NCI-H526 (cell line): ENCODE data around the gene NEURL1B.
"Not testable (repeated sequence)": the region's sequence is repeated elsewhere in the genome, so short reads cannot be mapped to it uniquely, and the experiment has no call there.

Experiments
- DNase-seq, 2 experiments: peaks; one replicate each; lab custom pipeline; 2025; lab: John Stamatoyannopoulos, UW

The NEURL1B gene

DNA sequence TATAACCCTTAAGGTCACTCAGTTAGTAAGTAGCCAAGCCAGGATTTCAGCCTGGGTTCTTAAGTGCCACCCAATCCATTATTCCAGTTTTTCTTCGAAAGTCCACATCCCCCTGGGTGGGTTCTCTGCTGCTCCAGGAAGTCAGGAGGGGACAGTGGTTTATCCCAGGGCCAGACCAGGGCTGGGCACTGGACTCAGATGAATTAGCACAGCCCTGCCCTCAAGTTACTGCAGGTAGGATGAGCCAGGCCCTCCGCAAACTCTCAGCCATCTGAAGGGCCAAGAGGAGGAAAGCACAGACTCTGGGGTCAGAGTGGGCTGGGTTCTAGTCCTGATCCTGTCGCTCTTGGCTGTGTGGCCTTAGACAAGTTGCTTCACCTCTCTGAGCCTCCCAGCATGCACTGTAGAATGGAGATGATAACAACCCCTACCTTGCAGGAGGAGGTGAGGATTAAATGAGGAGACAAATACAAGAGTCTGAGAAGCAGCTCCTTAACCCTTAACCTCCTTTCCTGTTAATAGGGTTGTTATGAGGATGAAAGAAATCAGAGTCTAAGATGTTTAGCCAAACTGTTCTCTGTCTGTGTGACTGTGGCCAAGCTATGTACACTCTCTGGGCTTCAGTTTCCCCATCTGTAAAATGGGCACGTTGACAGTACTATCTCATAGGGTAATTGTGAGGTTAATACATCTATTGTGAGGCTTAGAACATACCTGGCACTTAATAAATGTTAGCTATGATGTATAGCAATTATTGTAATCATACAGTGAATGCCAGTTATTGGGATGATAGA lies 6.8 kb upstream of the NEURL1B start:
- DNase-seq = no peak

DNA sequence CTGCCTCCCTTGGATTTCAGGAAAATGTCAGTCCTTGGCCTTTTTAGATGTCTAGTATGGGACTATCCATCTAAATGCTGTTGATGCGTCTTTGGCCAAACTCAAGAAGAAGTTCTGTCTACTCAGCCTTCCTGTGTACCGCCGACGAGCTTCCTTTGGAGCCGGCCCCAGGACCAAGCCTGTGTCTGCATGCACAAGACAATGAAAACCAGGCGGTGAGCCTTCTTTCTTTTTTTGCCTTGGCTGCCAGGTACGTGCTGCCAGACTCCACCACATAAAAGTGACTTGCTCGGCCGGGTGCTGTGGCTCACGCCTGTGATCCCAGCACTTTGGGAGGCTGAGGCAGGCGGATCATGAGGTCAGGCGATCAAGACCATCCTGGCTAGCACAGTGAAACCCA lies 6.0 kb upstream of the NEURL1B start:
- DNase-seq = no peak

DNA sequence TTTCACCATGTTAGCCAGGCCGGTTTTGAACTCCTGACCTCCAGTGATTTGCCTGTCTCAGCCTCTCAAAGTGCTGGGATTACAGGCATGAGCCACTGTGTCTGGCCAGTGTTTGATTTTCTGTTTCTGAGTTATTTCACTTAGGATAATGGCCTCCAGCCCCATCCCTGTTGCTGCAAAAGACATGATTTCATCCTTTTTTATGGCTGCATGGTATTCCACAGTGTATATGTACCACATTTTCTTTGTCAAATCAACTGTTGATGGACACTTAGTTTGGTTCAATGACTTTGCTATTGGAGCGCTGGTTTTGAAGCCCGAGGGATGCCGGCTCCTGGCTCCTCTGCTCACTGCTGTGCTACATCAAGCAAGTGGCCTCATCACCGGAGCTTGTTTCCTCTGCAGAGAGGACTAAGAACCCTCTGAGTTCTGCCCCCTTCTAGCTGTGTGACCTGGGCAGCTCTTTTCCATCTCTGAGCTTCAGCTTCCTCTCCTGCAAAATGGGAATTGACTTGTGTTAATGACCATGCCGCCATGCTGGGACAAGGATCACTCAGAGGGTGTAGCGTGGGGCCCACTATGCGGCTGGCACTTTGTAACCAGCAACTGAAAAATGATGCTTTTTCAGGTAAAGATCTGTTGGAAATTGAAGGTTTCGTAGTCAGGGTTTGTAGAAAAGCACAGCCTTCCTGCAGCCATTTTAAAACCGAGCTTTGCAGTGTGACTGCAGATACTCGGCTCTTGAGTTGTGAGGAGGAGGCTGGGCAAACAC lies 4.6 kb upstream of the NEURL1B start:
- peak in 1 of 2 experiments; percentile 56 for DNase-seq

DNA sequence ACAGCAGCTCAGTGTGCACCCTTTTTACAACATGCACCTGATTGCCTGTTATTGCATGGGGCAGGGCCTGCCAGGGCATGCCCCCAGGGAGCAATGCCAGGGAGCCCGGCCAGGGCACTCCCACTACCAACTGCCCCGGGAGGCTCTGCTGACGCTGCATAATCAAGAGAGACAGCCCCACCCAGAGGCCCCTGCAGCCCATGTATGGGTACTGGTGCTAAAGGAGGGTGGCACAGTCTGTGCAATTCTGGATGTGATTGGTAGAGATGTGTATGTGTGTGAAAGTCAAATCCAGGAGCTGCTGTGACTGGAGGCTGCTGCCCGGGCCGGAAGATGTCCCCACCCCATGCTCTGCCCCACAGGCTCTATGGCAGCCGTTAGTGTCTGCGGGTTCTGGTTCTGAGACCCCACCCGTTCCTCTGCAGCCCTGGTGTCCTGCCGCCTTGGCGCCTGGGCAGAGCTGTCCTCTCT lies 3.9 kb upstream of the NEURL1B start:
- peak; percentile 90 to 93 for DNase-seq

DNA sequence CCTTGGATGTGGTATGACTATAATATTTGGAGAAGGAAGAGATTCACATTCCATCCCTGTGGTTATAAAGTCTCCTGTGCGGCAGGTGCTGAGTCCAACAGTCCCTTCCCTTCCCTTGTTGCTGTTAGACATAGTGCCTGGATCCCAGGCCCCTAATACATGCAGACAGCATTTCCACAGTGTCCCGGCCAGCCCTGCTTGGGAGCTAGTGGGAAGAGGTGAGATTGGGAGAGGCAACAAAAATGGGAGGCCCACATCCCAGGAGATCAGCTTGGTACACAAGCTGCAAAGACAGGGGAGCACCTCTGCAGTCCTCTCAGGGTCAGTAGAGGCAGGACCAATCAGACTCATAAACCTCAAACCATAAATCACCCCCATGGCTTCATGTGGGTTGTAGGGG lies 3.3 kb upstream of the NEURL1B start:
- peak in 1 of 2 experiments; percentile 53 for DNase-seq

DNA sequence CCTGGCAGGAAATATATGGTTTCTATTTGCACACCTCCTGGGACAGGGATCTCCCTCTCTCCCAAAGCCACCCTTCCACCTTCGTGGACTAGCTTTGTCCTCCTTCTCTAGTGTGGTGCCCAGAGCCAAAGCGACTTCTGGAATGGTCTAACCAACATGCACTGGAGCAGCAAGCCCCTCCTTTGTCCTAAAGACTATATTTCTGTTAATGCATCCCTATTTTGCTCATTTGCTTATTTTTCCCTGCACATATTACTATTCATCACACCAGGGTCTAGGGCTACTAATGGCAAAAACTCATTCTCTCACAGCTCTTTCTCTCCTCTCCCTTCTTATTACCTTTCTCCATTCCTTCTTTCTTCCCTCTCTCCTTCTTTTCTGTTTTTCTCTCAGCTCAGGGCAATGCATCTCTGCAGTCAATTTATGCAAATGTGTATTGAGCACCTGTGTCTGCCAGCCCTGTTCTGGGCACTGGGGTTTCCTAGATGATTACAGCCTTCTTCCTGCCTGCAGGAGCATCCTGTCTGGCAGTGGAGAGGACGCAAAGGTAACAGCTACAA lies 2.8 kb upstream of the NEURL1B start:
- DNase-seq = peak; percentile 59 to 68

GRCh38 chr5:172640139-172640538 lies 924 bp upstream of the NEURL1B start:
- no peak for DNase-seq

GRCh38 chr5:172641359-172642050 lies 442 bp downstream of the NEURL1B start:
- peak in 1 of 2 experiments; percentile 12 for DNase-seq

DNA sequence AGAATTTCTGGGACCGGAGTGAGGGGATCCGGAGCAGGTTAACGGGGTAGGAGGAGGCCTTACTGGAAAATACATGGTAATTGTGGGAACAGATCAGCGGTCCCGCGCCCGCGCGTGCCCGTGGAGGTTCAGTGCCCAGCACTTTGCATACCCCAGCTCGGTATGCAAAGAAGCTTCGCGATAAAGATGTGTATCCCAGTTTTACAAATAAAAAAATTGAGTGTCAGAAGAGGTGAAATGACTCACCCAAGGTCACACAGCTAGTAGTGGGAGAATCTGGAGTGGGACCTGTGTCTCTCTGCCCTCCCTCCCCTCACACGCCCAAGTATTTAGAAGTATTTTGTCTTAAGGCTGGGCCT lies 967 bp downstream of the NEURL1B start:
- peak; percentile 49 to 81 for DNase-seq

- no peak for DNase-seq
Measured at GRCh38 chr5:172642486-172642885, 1.4 kb downstream of the NEURL1B start.

DNA sequence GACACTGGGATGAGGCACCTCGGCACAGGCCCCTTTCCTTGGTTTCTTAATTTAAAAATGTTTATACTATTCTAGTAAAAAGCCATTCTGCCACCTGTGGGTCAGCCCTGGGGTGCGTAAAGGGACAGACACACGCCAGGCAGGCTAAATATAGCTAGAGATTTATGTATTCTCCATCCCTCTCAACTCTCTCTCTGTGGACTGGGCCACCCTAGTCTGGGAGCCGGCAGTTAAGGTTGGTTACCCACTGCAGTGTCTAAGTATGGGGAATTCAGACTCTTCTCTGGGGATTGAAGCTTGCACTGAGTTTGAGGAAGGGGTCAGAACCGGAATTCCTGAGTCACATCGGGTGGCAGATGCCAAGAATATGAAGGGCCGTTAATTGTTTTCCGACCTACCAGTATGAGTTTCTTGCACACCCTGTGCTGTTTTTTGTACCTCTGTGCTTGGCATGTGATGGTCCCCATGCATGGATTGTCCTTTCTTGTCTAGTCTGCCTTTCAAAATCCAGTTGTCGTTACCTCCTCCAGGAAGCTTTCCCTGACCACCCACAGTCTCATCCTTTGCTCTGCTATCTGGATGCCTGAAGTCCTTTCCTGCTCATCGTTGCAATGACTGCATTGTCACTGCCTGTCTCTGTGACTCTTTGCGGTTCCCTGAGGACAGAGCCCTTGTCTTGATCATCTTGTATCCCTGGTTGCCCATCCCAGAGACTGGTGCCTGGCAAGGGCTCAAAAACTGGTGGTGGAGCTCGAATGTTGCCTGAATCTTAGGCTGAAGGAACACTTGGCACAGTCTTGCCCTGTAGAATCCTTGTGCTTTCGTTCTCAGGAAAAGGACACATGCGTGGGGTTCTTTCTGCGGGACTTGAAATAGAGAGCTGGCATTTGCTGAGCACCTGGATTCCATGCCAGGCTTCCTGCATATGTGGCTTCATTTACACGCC lies 2.1 kb downstream of the NEURL1B start:
- DNase-seq = no peak

- no peak for DNase-seq
Measured at GRCh38 chr5:172644266-172644665, 3.2 kb downstream of the NEURL1B start.

DNA sequence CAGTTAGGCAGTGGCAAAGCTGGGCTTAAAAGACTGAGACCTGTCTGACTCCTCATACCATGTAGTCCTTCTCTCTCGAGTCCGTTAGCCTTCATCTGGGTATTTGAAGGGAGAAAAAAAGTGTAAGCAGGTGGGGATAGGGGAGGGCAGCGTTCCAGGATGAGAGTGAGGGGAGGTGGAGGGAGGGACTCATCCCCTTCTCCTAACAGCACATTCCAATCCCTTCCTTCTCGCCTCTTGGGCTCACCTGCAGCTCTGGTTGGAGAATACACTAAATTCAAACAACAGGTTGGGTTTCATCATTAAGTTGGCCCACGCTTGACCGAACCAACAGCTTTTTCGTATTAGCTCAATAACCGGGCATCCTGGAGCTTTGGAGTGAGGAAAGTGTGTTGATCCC lies 3.6 kb downstream of the NEURL1B start:
- no peak for DNase-seq

DNA sequence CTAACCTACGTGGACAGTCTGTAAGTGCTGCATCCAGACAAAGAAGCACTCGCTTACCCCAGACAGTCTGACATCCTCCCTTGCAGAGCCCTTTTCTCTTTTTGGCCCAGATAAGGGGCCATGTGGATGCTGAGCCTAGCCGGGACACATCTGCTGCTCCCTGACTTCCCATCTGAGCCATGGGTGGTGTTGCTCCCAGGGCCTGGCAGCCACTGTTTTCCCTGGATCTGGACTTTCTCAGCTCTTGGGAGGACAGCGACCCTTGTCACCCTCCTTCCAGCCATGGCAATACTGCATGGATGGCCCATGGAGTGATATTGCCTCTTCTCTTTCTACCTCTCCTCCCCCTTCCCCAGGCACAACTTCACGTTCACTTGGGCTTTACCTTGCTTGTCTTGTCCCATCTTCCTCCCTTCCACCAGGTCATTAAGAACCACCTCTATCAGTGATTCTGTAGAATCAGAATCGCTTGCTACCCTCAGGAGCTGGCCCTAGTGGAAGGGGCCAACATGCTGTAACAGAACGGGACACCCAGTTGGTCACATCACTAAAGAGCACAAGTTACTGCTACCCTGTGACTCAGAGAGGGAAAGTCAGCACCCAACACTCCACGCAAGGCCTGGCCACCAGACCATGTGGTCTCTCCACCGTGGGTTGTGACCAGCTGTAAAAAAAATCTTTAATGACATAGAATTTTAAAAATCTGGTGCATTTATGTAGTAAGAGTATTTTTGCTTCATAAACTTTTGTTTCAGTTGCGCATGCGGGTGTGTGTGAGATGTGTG lies 4.4 kb downstream of the NEURL1B start:
- DNase-seq = no peak

GRCh38 chr5:172646716-172647285 lies 5.7 kb downstream of the NEURL1B start:
- DNase-seq = peak in 1 of 2 experiments; percentile 11

DNA sequence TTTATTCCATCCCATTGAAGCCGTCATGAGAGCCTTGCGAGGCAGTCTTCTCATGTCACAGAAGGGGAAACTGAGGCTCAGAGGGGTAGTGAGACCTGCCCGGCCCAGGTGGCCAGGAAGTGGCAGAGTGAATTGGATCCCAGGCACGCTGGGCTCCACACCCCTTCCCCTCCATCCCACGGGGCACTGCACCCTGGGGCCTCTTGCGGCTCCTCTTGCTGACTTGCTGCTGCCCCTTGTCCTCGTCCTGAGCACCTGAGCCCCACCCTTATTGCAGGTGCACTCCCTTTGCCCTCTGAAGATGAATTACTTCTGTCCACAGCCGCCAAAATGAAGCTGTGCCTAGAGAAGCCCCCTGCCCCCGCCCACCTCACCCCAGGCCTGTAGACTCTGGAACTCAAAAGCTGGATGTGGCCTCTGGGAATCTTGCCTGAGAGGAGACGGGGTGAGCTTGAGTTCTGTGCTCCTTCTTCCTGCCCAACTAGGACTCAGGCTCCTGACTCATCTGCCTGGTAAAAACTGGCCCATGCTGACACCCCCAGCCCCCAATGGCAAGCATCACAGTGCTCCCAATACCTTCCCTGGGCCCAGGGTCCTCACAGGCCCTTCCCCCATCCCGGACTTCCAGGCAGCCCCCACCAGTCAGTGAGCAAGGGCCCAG lies 6.4 kb downstream of the NEURL1B start:
- DNase-seq = no peak

DNA sequence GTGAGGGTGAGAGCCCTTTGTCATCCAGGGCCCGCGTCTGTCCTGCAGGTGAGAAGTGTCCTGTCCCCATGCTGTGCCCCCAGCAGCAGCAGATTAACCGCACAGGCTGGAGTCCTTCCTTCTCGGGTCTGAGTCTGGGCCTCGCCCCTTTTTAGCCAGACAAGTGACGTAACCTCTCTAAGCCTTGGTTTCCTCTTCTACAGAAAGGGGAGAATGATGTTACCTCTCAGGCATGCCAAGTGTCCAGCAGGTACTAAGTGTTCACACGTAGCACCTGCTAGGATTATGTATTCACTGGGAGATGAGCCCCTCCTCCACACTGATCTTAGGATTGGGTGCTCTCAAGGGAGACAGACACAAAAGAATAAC lies 6.9 kb downstream of the NEURL1B start:
- DNase-seq = no peak

GRCh38 chr5:172648755-172649154 lies 7.7 kb downstream of the NEURL1B start:
- no peak for DNase-seq

DNA sequence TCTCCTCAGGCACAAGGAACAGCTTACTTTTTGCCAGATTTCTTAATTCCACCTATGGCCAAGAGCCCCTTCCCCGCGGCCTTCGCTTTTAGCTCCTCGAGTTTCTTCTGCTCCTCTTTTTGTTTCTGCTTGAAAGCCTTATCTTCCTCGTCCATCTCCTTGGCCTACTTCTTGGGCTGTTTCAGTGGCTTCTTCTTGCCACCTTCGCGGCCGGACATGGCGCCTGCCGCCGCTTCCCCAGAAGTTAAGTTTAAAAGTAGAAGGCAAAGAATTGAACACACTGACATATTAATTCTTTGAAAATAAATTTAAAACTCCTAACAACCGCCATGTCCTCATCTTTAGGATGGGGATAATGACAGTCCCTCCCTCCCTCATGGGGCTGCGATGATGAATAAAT lies 15.4 kb downstream of the NEURL1B start:
- not testable (repeated sequence) for DNase-seq
